Keratinocyte (primary cell): ENCODE data around the gene ABCC4. TPM values are rescaled to one million over a fixed set of nuclear protein-coding genes. Genes with fewer than 3 reads are reported as not detected.
"Not testable (repeated sequence)": the region's sequence is repeated elsewhere in the genome, so short reads cannot be mapped to it uniquely, and the experiment has no call there.

Experiments used
- DNase-seq: peaks from one replicate; pipeline ENCODE4 v3.0.0-alpha.2; 2011; ENCODE audit warnings: low read depth, missing footprints, low spot score
- FAIRE-seq: peaks from 2 replicates; lab custom pipeline; 2011; peaks lifted over from hg19 to GRCh38; lab: Jason Lieb, UNC
- H2AFZ ChIP-seq: 2 replicates; pipeline ENCODE4 v1.6.0; 2012; ENCODE audit warnings: low read length, control low read depth, inconsistent platforms; ENCODE audit not compliant: control insufficient read depth
- H3K27ac ChIP-seq: 2 replicates; pipeline ENCODE4 v1.5.1; 2011; ENCODE audit warnings: low read length; ENCODE audit not compliant: control insufficient read depth, insufficient read depth
- H3K27me3 ChIP-seq: 3 replicates; pipeline ENCODE4 v1.6.0; 2011; ENCODE audit warnings: low read length; ENCODE audit not compliant: control insufficient read depth, insufficient read depth; ENCODE audit errors: extremely low read depth
- H3K36me3 ChIP-seq, 2 experiments: 2 replicates in 1 of 2; 3 replicates in 1 of 2; pipeline ENCODE4 v1.5.1; 2011; ENCODE audit warnings: low read length in 2 of 2, mild to moderate bottlenecking in 1 of 2; ENCODE audit not compliant: control insufficient read depth in 2 of 2, insufficient read depth in 2 of 2; ENCODE audit errors: extremely low read depth in 1 of 2
- H3K4me1 ChIP-seq: 3 replicates; pipeline ENCODE4 v1.5.1; 2011; ENCODE audit warnings: low read length; ENCODE audit not compliant: control insufficient read depth, insufficient read depth; ENCODE audit errors: extremely low read depth
- H3K4me2 ChIP-seq: 3 replicates; pipeline ENCODE4 v1.6.0; 2011; ENCODE audit warnings: low read depth, low read length; ENCODE audit not compliant: control insufficient read depth, insufficient read depth; ENCODE audit errors: extremely low read depth
- H3K4me3 ChIP-seq, 3 experiments: fragments of 200-600 bp in 1 of 3; sonication (generic) in 1 of 3; 2 replicates in 2 of 3; 3 replicates in 1 of 3; pipeline ENCODE4 v1.5.1; 2011 to 2016; ENCODE audit warnings: low read length in 3 of 3, mild to moderate bottlenecking in 3 of 3, control low read depth in 2 of 3, inconsistent platforms in 1 of 3, low read depth in 1 of 3, mixed read lengths in 1 of 3, mixed run types in 1 of 3, moderate library complexity in 1 of 3; ENCODE audit not compliant: control insufficient read depth in 2 of 3, insufficient read depth in 2 of 3; ENCODE audit errors: extremely low read depth in 1 of 3
- H3K79me2 ChIP-seq: 2 replicates; pipeline ENCODE4 v1.6.0; 2012; ENCODE audit warnings: low read length; ENCODE audit not compliant: control insufficient read depth, insufficient read depth
- H3K9ac ChIP-seq: 3 replicates; pipeline ENCODE4 v1.6.0; 2011; ENCODE audit warnings: low read length; ENCODE audit not compliant: control insufficient read depth, insufficient read depth; ENCODE audit errors: extremely low read depth
- H3K9me1 ChIP-seq: 3 replicates; pipeline ENCODE4 v1.6.0; 2011; ENCODE audit warnings: low read length; ENCODE audit not compliant: control insufficient read depth, insufficient read depth; ENCODE audit errors: extremely low read depth
- H3K9me3 ChIP-seq: 2 replicates; pipeline ENCODE4 v1.5.1; 2012; ENCODE audit warnings: low read depth, low read length; ENCODE audit not compliant: control insufficient read depth
- H4K20me1 ChIP-seq: 3 replicates; pipeline ENCODE4 v1.6.0; 2011; ENCODE audit warnings: low read length; ENCODE audit not compliant: control insufficient read depth, insufficient read depth; ENCODE audit errors: extremely low read depth
- CTCF ChIP-seq, 3 experiments: IDR thresholded peaks in 1 of 3; conservative IDR thresholded peaks in 1 of 3; optimal IDR thresholded peaks in 1 of 3; 2 replicates in 2 of 3; 3 replicates in 1 of 3; pipeline versions ENCODE3 to v1.5.1; 2011; ENCODE audit warnings: low read length in 3 of 3, mild to moderate bottlenecking in 3 of 3, moderate library complexity in 2 of 3, control low read depth in 1 of 3, inconsistent platforms in 1 of 3; ENCODE audit not compliant: insufficient read depth in 2 of 3; ENCODE audit errors: extremely low read depth in 1 of 3
- EZH2 ChIP-seq: IDR thresholded peaks from one replicate; pipeline ENCODE4 v1.6.1; 2012; ENCODE audit warnings: inconsistent platforms, mild to moderate bottlenecking, low read length, moderate library complexity
- dilution Hi-C: fragments of 300-500 bp; cut with MboI; formaldehyde crosslinking; loops from one replicate; pipeline ENCODE4 v1.7.0; 2020; ENCODE audit warnings: low sequenced_read_pairs; ENCODE audit not compliant: extremely low pct_ligation_motif_present
- polyA plus RNA-seq, 5 experiments: library from polyadenylated mRNA; depleted of rRNA in 3 of 5; stranded (reverse) in 3 of 5; stranded (forward) in 1 of 5; unstranded in 1 of 5; fragments of >200 nt; gene quantifications; 1 replicate in 1 of 5; 2 replicates in 3 of 5; 3 replicates in 1 of 5; pipeline versions ENCODE4 v1.2.1 to v1.2.3, GENCODE V29; 2011 to 2012; ENCODE audit warnings: missing spikeins in 2 of 5, low read depth in 1 of 5, low replicate concordance in 1 of 5

The ABCC4 gene
- polyA plus RNA-seq, 1 donor (not counting 4 experiments of a cell fraction or from before 2014, with no cell fraction given): 13.8 TPM

GRCh38 chr13:95174517-95174916 lies 126.7 kb downstream of the ABCC4 start:
- no peaks in the 10 kb centered on the region for H3K27me3 ChIP-seq
- no peak for TF ChIP-seq CTCF (optimal IDR thresholded peaks at IDR 0.05 in 1 of 3, IDR thresholded peaks at IDR 0.05 in 1 of 3, conservative IDR thresholded peaks at IDR 0.05 in 1 of 3; ENCODE audit: extremely low read depth in 1 of 3, insufficient read depth in 2 of 3, low read length in 3 of 3)
- no peak for TF ChIP-seq EZH2
- no peak overlapping the region for H3K27ac ChIP-seq
- no peaks in the 10 kb centered on the region for H3K9me3 ChIP-seq
- H3K79me2 ChIP-seq: no peaks in the 10 kb centered on the region
- no peaks in the 10 kb centered on the region for H4K20me1 ChIP-seq
- no peak overlapping the region for H3K4me2 ChIP-seq
- DNase-seq (no peak), FAIRE-seq (no peak)
- H2AFZ ChIP-seq: no peak overlapping the region
- peaks cover 0 to 5% of the 10 kb centered on the region in 2 experiments for H3K36me3 ChIP-seq
- dilution Hi-C loops: no loop called here
- no peak overlapping the region for H3K4me3 ChIP-seq
- H3K9ac ChIP-seq: no peak overlapping the region
- H3K9me1 ChIP-seq: no peaks in the 10 kb centered on the region
- no peaks in the 10 kb centered on the region for H3K4me1 ChIP-seq

- H3K9ac ChIP-seq: no peak overlapping the region
- H3K9me1 ChIP-seq: no peaks in the 10 kb centered on the region
- H3K4me3 ChIP-seq: no peak overlapping the region
- no peak for TF ChIP-seq EZH2
- TF ChIP-seq CTCF (optimal IDR thresholded peaks at IDR 0.05 in 1 of 3, IDR thresholded peaks at IDR 0.05 in 1 of 3, conservative IDR thresholded peaks at IDR 0.05 in 1 of 3; ENCODE audit: extremely low read depth in 1 of 3, insufficient read depth in 2 of 3, low read length in 3 of 3): no peak
- H3K79me2 ChIP-seq: no peaks in the 10 kb centered on the region
- no peak overlapping the region for H3K4me2 ChIP-seq
- no peaks in the 10 kb centered on the region for H3K9me3 ChIP-seq
- DNase-seq (no peak), FAIRE-seq (no peak)
- no peaks in the 10 kb centered on the region for H3K4me1 ChIP-seq
- H3K27me3 ChIP-seq: no peaks in the 10 kb centered on the region
- peaks cover 0 to 1% of the 10 kb centered on the region in 2 experiments for H3K36me3 ChIP-seq
- H2AFZ ChIP-seq: no peak overlapping the region
- H4K20me1 ChIP-seq: no peaks in the 10 kb centered on the region
- H3K27ac ChIP-seq: no peak overlapping the region
- dilution Hi-C loops: no loop called here
Observed at GRCh38 chr13:95168191-95168590, 133.1 kb downstream of the ABCC4 start.

DNA sequence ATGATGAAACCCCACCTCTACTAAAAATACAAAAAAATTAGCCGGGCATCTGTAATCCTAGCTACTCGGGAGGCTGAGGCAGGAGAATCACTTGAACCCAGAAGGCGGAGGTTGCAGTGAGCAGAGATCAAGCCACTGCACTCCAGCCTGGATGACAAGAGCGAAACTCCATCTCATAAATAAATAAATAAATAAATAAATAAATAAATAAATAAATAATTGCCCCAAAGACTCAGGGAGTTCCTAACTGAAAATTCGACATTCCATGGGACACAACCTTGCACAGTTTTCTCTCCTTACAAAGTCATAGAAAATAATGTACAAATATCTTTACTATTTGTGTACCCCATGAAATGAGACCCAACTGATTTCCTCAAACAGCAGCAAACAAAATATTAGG lies 134.2 kb downstream of the ABCC4 start:
- FAIRE-seq, H3K4me3 ChIP-seq, dilution Hi-C loops, DNase-seq, H3K79me2 ChIP-seq, H3K4me1 ChIP-seq, H3K36me3 ChIP-seq, H3K9ac ChIP-seq, H3K4me2 ChIP-seq, H4K20me1 ChIP-seq, H3K9me1 ChIP-seq, H3K9me3 ChIP-seq, H2AFZ ChIP-seq, H3K27ac ChIP-seq, H3K27me3 ChIP-seq: not testable (repeated sequence)
